T-helper 1 cell treated with Interleukin-12 subunit alpha and Interleukin-12 subunit beta and Interleukin-4 antibody, amounts not matched to agents 30 ng/mL and 1 ng/mL, for 36 hours (primary cell): ENCODE results near the gene RALGAPA2. TPM values are rescaled to one million over a fixed set of nuclear protein-coding genes. Genes with fewer than 3 reads are reported as not detected.

Experiments used
- intact Hi-C: fragments of 100-400 bp; cut with micrococcal nuclease; formaldehyde crosslinking; loops from one replicate; pipeline ENCODE4 v1.15.1; 2024
- total RNA-seq: library from RNA; stranded (reverse); gene quantifications from 2 replicates; pipeline ENCODE4 v1.2.3, GENCODE V29; 2022

The RALGAPA2 gene
- total RNA-seq, 1 donor from 2014 or later, result 28.6 TPM

GRCh38 chr20:20582734-20583133 lies 129.7 kb downstream of the RALGAPA2 start:
- intact Hi-C loops, result no loop called here

- intact Hi-C loops, result no loop called here
Measured at GRCh38 chr20:20580139-20580538, 132.3 kb downstream of the RALGAPA2 start.

GRCh38 chr20:20578838-20579237 lies 133.6 kb downstream of the RALGAPA2 start:
- intact Hi-C loops, result no loop called here

GRCh38 chr20:20573797-20574196 lies 138.6 kb downstream of the RALGAPA2 start:
- intact Hi-C loops, result no loop called here

- intact Hi-C loops, result no loop called here
Measured at GRCh38 chr20:20571068-20571780, 141.2 kb downstream of the RALGAPA2 start.

- intact Hi-C loops, result loop anchor here (1.0 to 10.0 kb wide), 5 partner anchors 114 to 484 kb away; no protein-coding TSS in a partner anchor
Measured at GRCh38 chr20:20568604-20569205, 143.7 kb downstream of the RALGAPA2 start.

- intact Hi-C loops, result loop anchor here (1.0 to 10.0 kb wide), 5 partner anchors 113 to 483 kb away; no protein-coding TSS in a partner anchor
Measured at GRCh38 chr20:20567712-20568111, 144.7 kb downstream of the RALGAPA2 start.

GRCh38 chr20:20566516-20566915 lies 145.9 kb downstream of the RALGAPA2 start:
- intact Hi-C loops, result loop anchor here (10.0 kb wide), 1 partner anchor 112 kb away; no protein-coding TSS in a partner anchor

- intact Hi-C loops, result loop anchor here (10.0 kb wide), 1 partner anchor 109 kb away; no protein-coding TSS in a partner anchor
Measured at GRCh38 chr20:20564279-20564678, 148.2 kb downstream of the RALGAPA2 start.

GRCh38 chr20:20562507-20562906 lies 149.9 kb downstream of the RALGAPA2 start:
- intact Hi-C loops, result loop anchor here (10.0 kb wide), 1 partner anchor 108 kb away; no protein-coding TSS in a partner anchor

GRCh38 chr20:20561841-20562240 lies 150.6 kb downstream of the RALGAPA2 start:
- intact Hi-C loops, result loop anchor here (10.0 kb wide), 1 partner anchor 107 kb away; no protein-coding TSS in a partner anchor

- intact Hi-C loops, result loop anchor here (10.0 kb wide), 1 partner anchor 106 kb away; no protein-coding TSS in a partner anchor
Measured at GRCh38 chr20:20561172-20561571, 151.3 kb downstream of the RALGAPA2 start.

GRCh38 chr20:20557406-20557805 lies 155.0 kb downstream of the RALGAPA2 start:
- intact Hi-C loops, result no loop called here

- intact Hi-C loops, result no loop called here
Measured at GRCh38 chr20:20555838-20556237, 156.6 kb downstream of the RALGAPA2 start.

GRCh38 chr20:20554951-20555350 lies 157.5 kb downstream of the RALGAPA2 start:
- intact Hi-C loops, result no loop called here

- intact Hi-C loops, result no loop called here
Measured at GRCh38 chr20:20553541-20553940, 158.9 kb downstream of the RALGAPA2 start.

- intact Hi-C loops, result no loop called here
Measured at GRCh38 chr20:20552076-20552475, 160.4 kb downstream of the RALGAPA2 start.

GRCh38 chr20:20551409-20551808 lies 161.0 kb downstream of the RALGAPA2 start:
- intact Hi-C loops, result no loop called here

- intact Hi-C loops, result no loop called here
Measured at GRCh38 chr20:20549704-20550103, 162.7 kb downstream of the RALGAPA2 start.

GRCh38 chr20:20549267-20549612 lies 163.2 kb downstream of the RALGAPA2 start:
- intact Hi-C loops, result no loop called here

- intact Hi-C loops, result no loop called here
Measured at GRCh38 chr20:20548527-20549266, 163.7 kb downstream of the RALGAPA2 start.

GRCh38 chr20:20547876-20548266 lies 164.6 kb downstream of the RALGAPA2 start:
- intact Hi-C loops, result no loop called here
